ENCODE data around the gene SYNGR1.

Gene SYNGR1

DNA sequence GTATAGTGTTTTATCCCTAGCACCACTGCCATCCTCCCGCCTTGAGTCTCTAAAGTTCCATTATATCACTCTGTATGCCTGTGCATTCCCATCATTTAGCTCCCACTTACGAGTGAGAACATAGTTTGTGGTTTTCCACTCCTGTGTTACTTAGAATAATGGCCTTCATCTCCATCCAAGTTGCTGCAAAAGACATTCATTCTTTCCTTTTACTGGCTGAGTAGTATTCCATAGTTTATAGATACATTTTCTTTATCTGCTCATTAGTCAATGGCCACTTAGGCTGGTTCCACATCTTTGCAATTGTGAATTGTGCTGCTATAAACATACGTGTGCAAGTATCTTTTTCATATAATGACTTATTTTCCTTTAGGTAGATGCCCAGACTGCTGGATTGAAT is 74.2 kb downstream of the SYNGR1 start:
- DNase-seq (ENCODE audit: insufficient read length, low spot score) (no peak), FAIRE-seq (no peak)
- no peak for TF ChIP-seq SPI1 (IDR thresholded peaks at IDR 0.05; ENCODE audit: low read depth, low read length)
- TF ChIP-seq POU2F2 (IDR thresholded peaks at IDR 0.05; ENCODE audit: low read depth, low read length): no peak
- no peak for TF ChIP-seq POLR2A (IDR thresholded peaks at IDR 0.05; ENCODE audit: low read depth, low read length)
- TF ChIP-seq POLR2AphosphoS5 (IDR thresholded peaks at IDR 0.05; ENCODE audit: low read depth, low read length): no peak
- TF ChIP-seq PAX5 (IDR thresholded peaks at IDR 0.05; ENCODE audit: insufficient read depth, low read length, severe bottlenecking): no peak
- TF ChIP-seq TAF1 (IDR thresholded peaks at IDR 0.05; ENCODE audit: low read depth, low read length): no peak

DNA sequence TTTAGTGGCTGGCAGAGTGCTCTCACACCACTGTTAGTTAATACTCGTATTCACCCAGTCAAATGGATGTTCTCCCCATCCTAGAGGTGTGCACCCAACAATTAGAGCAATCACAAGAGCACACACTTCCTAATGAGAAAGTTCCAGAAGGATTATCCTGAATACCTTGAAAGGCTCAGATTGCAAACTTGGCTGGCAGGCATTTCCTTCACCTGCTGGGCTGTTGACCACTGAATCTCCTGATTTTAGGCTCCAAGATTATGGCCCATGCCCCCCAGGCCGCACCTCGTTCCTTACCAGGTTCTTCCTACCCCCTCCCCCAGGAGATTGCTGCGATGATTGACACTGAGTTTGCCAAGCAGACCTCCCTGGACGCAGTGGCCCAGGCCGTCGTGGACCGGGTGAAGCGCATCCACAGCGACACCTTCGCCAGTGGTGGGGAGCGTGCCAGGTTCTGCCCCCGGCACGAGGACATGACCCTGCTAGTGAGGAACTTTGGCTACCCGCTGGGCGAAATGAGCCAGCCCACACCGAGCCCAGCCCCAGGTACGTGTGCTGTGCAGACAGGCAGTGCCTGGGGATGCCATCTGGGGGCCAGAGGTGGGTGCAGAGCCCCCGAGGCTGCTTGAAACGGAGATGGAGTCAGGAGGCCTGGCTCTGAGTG is 76.7 kb downstream of the SYNGR1 start:
- FAIRE-seq (no peak), DNase-seq (ENCODE audit: insufficient read length, low spot score) (no peak)
- no peak for TF ChIP-seq POLR2AphosphoS5 (IDR thresholded peaks at IDR 0.05; ENCODE audit: low read depth, low read length)
- TF ChIP-seq SPI1 (IDR thresholded peaks at IDR 0.05; ENCODE audit: low read depth, low read length): no peak
- no peak for TF ChIP-seq POU2F2 (IDR thresholded peaks at IDR 0.05; ENCODE audit: low read depth, low read length)
- TF ChIP-seq POLR2A (IDR thresholded peaks at IDR 0.05; ENCODE audit: low read depth, low read length): no peak
- TF ChIP-seq PAX5 (IDR thresholded peaks at IDR 0.05; ENCODE audit: insufficient read depth, low read length, severe bottlenecking): no peak
- TF ChIP-seq TAF1 (IDR thresholded peaks at IDR 0.05; ENCODE audit: low read depth, low read length): no peak

DNA sequence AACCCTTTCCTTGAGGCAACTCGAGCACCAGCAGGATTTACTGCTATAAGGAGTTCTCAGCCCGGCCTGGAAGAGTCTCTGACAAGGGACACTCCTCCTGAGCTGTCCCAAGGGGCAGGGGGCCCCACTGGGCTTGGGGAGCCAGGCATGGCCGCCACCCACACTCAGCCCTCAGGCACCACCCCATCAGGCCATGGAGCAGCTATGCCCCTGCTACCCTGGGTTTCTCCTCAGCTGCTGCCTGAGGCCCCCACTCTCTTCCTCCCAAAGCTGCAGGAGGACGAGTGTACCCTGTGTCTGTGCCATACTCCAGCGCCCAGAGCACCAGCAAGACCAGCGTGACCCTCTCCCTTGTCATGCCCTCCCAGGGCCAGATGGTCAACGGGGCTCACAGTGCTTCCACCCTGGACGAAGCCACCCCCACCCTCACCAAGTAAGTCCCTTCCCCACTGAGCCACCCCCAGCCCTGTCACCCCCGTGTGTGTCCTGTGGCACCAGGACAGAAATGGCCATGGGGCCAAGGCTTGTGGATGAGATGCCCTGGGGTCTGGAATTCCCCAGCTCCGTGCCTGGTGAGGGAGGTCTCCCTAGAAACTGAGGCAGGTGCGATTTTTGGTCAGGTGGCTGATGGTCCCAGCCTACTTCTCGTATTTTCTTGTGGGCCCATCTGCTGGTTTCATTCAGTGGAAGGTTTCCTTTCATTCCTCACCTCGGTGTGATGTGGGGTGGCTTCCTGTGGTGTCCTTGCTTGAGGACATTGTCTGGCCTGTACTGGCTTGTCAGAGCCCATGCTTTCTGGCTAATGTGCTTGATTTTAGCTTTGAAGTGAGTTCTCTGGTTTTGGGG is 78.2 kb downstream of the SYNGR1 start:
- no peak for DNase-seq (ENCODE audit: insufficient read length, low spot score)
- no peak for TF ChIP-seq POU2F2 (IDR thresholded peaks at IDR 0.05; ENCODE audit: low read depth, low read length)
- no peak for TF ChIP-seq POLR2A (IDR thresholded peaks at IDR 0.05; ENCODE audit: low read depth, low read length)
- FAIRE-seq: no peak

DNA sequence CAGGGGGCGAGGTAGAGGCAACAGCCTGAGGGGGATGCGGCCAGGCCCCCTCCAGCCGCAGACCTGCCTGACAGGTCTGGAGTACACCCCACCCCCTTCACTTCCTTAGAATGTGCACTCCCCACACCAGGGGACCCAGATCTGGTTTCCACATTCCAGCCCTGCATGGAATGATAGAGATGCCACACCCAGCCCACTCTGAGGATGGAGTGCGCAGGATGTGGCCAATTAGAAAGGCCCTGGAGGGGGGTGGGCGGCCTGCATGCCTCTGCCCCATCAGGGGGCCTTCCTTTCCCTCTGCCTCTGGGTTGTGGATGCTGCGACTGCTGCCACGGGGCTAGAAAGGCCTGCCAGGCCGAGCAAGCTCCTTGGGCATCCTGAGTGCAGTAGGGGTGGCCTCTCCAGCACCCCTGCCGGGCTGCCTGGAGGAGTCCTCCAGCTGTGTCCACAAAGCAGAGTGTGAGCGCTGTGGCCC is 78.8 kb downstream of the SYNGR1 start:
- DNase-seq (ENCODE audit: insufficient read length, low spot score): no peak
- FAIRE-seq: no peak
- no peak for TF ChIP-seq SPI1 (IDR thresholded peaks at IDR 0.05; ENCODE audit: low read depth, low read length)

DNA sequence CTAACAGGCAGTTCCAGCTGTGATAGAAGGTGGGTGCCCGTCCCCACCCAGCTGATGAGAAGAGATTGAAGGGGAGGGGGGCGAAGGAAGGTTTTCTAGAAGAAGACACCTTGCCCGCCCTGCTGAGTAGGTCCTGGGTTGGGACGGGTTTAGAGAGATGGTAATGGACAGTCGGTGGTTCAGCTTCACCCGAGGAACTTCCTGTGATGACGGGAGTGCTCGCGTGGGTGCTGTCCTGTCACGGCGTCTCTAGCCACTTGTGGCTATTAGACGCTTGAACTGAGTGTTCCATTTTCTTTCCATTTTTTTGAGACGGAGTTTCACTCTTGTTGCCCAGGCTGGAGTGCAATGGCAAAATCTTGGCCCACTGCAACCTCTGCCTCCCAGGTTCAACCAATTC is 79.4 kb downstream of the SYNGR1 start:
- FAIRE-seq (no peak), DNase-seq (ENCODE audit: insufficient read length, low spot score) (no peak)
- TF ChIP-seq PAX5 (IDR thresholded peaks at IDR 0.05; ENCODE audit: insufficient read depth, low read length, severe bottlenecking) (no peak), POU2F2 (IDR thresholded peaks at IDR 0.05; ENCODE audit: low read depth, low read length) (no peak), TAF1 (IDR thresholded peaks at IDR 0.05; ENCODE audit: low read depth, low read length) (no peak), SPI1 (IDR thresholded peaks at IDR 0.05; ENCODE audit: low read depth, low read length) (no peak)

DNA sequence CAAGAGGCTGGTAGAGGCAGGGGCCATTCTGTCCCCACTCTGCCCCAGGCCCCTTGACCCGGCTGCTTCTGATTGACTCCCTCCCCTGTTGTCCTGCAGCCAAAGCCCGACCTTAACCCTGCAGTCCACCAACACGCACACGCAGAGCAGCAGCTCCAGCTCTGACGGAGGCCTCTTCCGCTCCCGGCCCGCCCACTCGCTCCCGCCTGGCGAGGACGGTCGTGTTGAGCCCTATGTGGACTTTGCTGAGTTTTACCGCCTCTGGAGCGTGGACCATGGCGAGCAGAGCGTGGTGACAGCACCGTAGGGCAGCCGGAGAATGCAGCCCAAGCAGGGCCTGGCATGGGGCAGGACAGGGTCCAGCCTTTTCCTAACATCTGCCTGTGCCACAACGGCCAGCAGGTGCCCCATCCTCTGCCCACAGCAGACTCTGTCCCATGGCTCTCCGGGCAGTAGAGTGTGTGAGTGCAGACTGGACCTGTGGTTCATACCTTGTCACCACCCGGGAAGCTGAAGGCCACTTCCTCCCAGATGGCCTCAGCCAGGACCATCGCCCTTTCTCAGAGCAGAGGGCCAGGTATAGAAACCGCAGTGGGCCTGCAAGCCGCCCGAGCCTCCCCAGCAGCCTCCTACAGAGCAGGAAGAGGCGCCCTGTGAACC is 80.3 kb downstream of the SYNGR1 start:
- no peak for FAIRE-seq
- DNase-seq (ENCODE audit: insufficient read length, low spot score): no peak
- TF ChIP-seq POLR2A (IDR thresholded peaks at IDR 0.05; ENCODE audit: low read depth, low read length): no peak
- no peak for TF ChIP-seq POU2F2 (IDR thresholded peaks at IDR 0.05; ENCODE audit: low read depth, low read length)
- TF ChIP-seq SPI1 (IDR thresholded peaks at IDR 0.05; ENCODE audit: low read depth, low read length): no peak
- TF ChIP-seq TAF1 (IDR thresholded peaks at IDR 0.05; ENCODE audit: low read depth, low read length): no peak
- TF ChIP-seq PAX5 (IDR thresholded peaks at IDR 0.05; ENCODE audit: insufficient read depth, low read length, severe bottlenecking): no peak
- no peak for TF ChIP-seq POLR2AphosphoS5 (IDR thresholded peaks at IDR 0.05; ENCODE audit: low read depth, low read length)

DNA sequence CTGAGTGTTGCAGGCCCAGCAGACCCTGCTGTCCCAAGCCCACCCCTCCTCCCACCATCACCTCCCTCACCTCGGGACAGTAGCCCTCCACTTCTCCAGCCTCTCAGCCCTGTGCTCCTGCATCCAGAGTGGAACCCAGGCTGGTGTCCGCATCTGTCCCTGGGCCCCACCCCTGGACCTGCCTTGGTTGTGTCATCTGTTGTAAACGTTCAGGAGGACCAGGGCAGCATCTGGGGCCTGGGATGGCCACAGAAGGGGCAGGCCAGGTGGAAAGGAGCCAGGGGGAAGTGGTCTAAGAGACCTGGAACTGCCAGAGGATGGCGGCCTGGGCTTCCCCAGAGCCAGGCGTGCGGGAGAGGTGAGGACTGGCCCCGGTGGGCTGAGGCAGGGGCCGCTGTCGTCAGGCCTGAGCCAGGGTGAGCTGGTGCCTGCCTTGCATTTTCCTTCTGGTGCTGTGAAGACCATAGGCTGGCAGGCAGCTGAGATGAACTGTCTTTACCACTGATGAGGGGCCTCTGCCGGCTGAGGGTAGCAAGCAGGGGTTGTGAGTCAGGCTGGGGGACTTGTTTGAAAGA is 80.9 kb downstream of the SYNGR1 start:
- no peak for TF ChIP-seq POLR2A (IDR thresholded peaks at IDR 0.05; ENCODE audit: low read depth, low read length)
- DNase-seq (ENCODE audit: insufficient read length, low spot score) (no peak), FAIRE-seq (no peak)

DNA sequence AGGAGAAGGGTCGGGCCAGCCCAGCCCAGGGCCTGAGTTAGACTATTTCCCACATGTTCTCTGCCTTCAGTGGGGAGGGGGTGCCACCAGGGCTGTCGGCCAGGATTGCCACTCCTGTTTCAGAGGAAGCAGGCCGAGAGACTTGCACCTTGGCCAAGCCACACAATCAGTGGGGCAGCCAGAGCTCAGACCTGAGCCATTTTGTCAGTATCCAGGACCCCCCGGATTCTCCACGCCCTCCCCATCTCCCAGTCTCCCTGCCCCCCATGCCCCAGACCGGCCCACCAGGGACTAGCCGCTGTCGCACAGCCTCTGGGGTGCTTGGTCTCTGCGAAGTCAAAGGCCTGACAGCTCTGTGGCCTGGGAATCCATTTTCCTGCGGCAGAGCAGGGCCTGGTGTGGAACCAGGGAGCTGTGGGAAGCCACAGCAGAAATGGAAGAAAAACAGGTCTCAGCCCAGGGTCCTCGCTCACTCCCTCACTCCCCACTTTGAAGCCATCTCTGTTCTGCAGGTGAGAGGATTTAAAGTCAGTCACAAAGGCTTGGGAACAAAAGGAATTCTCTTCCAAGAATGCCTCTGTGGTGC is 81.5 kb downstream of the SYNGR1 start:
- no peak for FAIRE-seq
- no peak for TF ChIP-seq PAX5 (IDR thresholded peaks at IDR 0.05; ENCODE audit: insufficient read depth, low read length, severe bottlenecking)
- TF ChIP-seq SPI1 (IDR thresholded peaks at IDR 0.05; ENCODE audit: low read depth, low read length): no peak
- TF ChIP-seq TAF1 (IDR thresholded peaks at IDR 0.05; ENCODE audit: low read depth, low read length): no peak
- TF ChIP-seq POLR2A (IDR thresholded peaks at IDR 0.05; ENCODE audit: low read depth, low read length): no peak
- TF ChIP-seq POLR2AphosphoS5 (IDR thresholded peaks at IDR 0.05; ENCODE audit: low read depth, low read length): no peak
- no peak for TF ChIP-seq POU2F2 (IDR thresholded peaks at IDR 0.05; ENCODE audit: low read depth, low read length)
- DNase-seq (ENCODE audit: insufficient read length, low spot score): no peak

DNA sequence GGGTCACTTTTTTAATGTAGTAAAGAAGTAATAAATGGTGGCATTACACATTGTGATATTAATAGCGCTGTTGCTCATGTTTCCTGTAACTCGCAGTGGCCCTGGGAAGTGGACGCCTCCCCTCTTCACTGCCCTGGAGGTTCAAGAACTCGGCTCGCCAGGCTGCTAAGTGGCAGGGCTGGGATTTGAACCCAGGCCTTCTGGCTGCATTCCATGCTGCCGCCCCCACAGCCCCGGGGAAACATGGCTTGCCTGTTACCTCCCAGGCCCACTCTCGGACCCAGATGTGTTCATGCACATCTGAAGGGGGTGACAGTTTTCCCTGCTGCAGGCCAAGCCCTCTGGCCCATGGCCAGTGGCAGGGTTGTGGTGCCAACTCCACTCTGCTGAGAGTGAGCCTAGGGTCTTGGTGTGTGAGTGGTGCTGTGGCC is 82.0 kb downstream of the SYNGR1 start:
- TF ChIP-seq POLR2A (IDR thresholded peaks at IDR 0.05; ENCODE audit: low read depth, low read length): no peak
- no peak for TF ChIP-seq POLR2AphosphoS5 (IDR thresholded peaks at IDR 0.05; ENCODE audit: low read depth, low read length)
- TF ChIP-seq SPI1 (IDR thresholded peaks at IDR 0.05; ENCODE audit: low read depth, low read length): no peak
- TF ChIP-seq TAF1 (IDR thresholded peaks at IDR 0.05; ENCODE audit: low read depth, low read length): no peak
- TF ChIP-seq POU2F2 (IDR thresholded peaks at IDR 0.05; ENCODE audit: low read depth, low read length): no peak
- no peak for TF ChIP-seq PAX5 (IDR thresholded peaks at IDR 0.05; ENCODE audit: insufficient read depth, low read length, severe bottlenecking)
- DNase-seq (ENCODE audit: insufficient read length, low spot score): no peak
- no peak for FAIRE-seq
